ENCODE results near the gene FBXW11.

The FBXW11 gene

GRCh38 chr5:171823269-171823668 is 183.2 kb downstream of the FBXW11 start:
- Mint-ChIP-seq H3K9me3 (peaks cover 22% of the 10 kb centered on the region), H3K4me1 (peaks cover 13% of the 10 kb centered on the region), H3K27me3 (ENCODE audit: low read depth, poor library complexity) (peaks cover 21% of the 10 kb centered on the region), H3K36me3 (ENCODE audit: low read depth) (no peaks in the 10 kb centered on the region), H3K4me3 (no peak overlapping the region), H3K27ac (peak overlapping the region; percentile 69)
- no peak for TF ChIP-seq CTCF (IDR thresholded peaks at IDR 0.05)
- DNase-seq = no peak

- Mint-ChIP-seq H3K27me3 (ENCODE audit: low read depth, poor library complexity) (peaks cover 26% of the 10 kb centered on the region), H3K9me3 (peaks cover 7% of the 10 kb centered on the region), H3K4me3 (no peak overlapping the region), H3K36me3 (ENCODE audit: low read depth) (no peaks in the 10 kb centered on the region), H3K4me1 (peaks cover 12% of the 10 kb centered on the region), H3K27ac (no peak overlapping the region)
- DNase-seq = no peak
- TF ChIP-seq CTCF (IDR thresholded peaks at IDR 0.05) = no peak
These were observed 185.2 kb downstream of the FBXW11 start for GRCh38 chr5:171821286-171821685.

- H3K36me3 Mint-ChIP-seq (ENCODE audit: low read depth) = no peaks in the 10 kb centered on the region
- H3K4me3 Mint-ChIP-seq = no peak overlapping the region
These were observed 185.9 kb downstream of the FBXW11 start for GRCh38 chr5:171820561-171820960.

GRCh38 chr5:171816666-171817065 is 189.8 kb downstream of the FBXW11 start:
- Mint-ChIP-seq H3K4me1 (no peaks in the 10 kb centered on the region), H3K9me3 (peaks cover 17% of the 10 kb centered on the region), H3K27me3 (ENCODE audit: low read depth, poor library complexity) (peaks cover 20% of the 10 kb centered on the region), H3K36me3 (ENCODE audit: low read depth) (peaks cover 9% of the 10 kb centered on the region), H3K27ac (no peak overlapping the region), H3K4me3 (no peak overlapping the region)
- no peak for DNase-seq
- no peak for TF ChIP-seq CTCF (IDR thresholded peaks at IDR 0.05)

More at GRCh38 chr5:171820561-171820960, 185.9 kb downstream of the FBXW11 start:
- peaks cover 5% of the 10 kb centered on the region for H3K4me1 Mint-ChIP-seq
- H3K27me3 Mint-ChIP-seq (ENCODE audit: low read depth, poor library complexity) = peaks cover 26% of the 10 kb centered on the region
- no peak for DNase-seq
- H3K9me3 Mint-ChIP-seq = peaks cover 3% of the 10 kb centered on the region
- no peak overlapping the region for H3K27ac Mint-ChIP-seq
- TF ChIP-seq CTCF (IDR thresholded peaks at IDR 0.05) = no peak

GRCh38 chr5:171813813-171814490 is 192.5 kb downstream of the FBXW11 start:
- Mint-ChIP-seq H3K9me3 (peaks cover 32% of the 10 kb centered on the region), H3K27ac (no peak overlapping the region)

More at GRCh38 chr5:171813813-171814490, 192.5 kb downstream of the FBXW11 start:
- H3K36me3 Mint-ChIP-seq (ENCODE audit: low read depth) = peaks cover 9% of the 10 kb centered on the region
- TF ChIP-seq CTCF (IDR thresholded peaks at IDR 0.05) = no peak
- no peak overlapping the region for H3K4me3 Mint-ChIP-seq
- peaks cover 18% of the 10 kb centered on the region for H3K27me3 Mint-ChIP-seq (ENCODE audit: low read depth, poor library complexity)
- DNase-seq = no peak
- H3K4me1 Mint-ChIP-seq = peaks cover 4% of the 10 kb centered on the region
